Subcutaneous adipose tissue (tissue), 4 donors: ENCODE results near the gene VSIG4. TPM values are rescaled to one million over a fixed set of nuclear protein-coding genes. Genes with fewer than 3 reads are reported as not detected.

Experiments
- CTCF ChIP-seq: fragments of 450-650 bp; IDR thresholded peaks from one replicate; pipeline ENCODE4 v1.5.1; 2016; ENCODE audit warnings: low read depth, mild to moderate bottlenecking, control low read depth, antibody characterized with exemption, moderate library complexity
- total RNA-seq, 4 donors: library from RNA; depleted of rRNA; stranded (reverse); fragments of >200 nt; gene quantifications; one replicate each; pipeline ENCODE4 v1.1.0, GENCODE V29; 2016

VSIG4 gene
- total RNA-seq, 4 donors from 2014 or later, result 202 to 793 (median 487) TPM

- no peak for TF ChIP-seq CTCF
These were observed 33.9 kb downstream of the VSIG4 start for GRCh38 chrX:66005830-66006449.

- no peak for TF ChIP-seq CTCF
These were observed 34.7 kb downstream of the VSIG4 start for GRCh38 chrX:66004928-66005829.

GRCh38 chrX:66002824-66003680 is 36.8 kb downstream of the VSIG4 start:
- TF ChIP-seq CTCF, result no peak

- TF ChIP-seq CTCF, result no peak
These were observed 38.3 kb downstream of the VSIG4 start for GRCh38 chrX:66001596-66001995.

GRCh38 chrX:66000628-66001272 is 39.1 kb downstream of the VSIG4 start:
- no peak for TF ChIP-seq CTCF

GRCh38 chrX:66000178-66000577 is 39.7 kb downstream of the VSIG4 start:
- no peak for TF ChIP-seq CTCF
